PC-9 (cell line): Measurements from ENCODE around the gene SORBS1. TPM values are rescaled to one million over a fixed set of nuclear protein-coding genes. Genes with fewer than 3 reads are reported as not detected.
A peak's percentile ranks its signal among the peaks of the same experiment; 100 is the strongest.

Experiments used
- BruUV-seq: library from RNA; stranded (reverse); fragments of 400-500 nt; replicated peaks from 2 replicates; lab custom pipeline; 2021; lab: Mats Ljungman, UMichigan
- CTCF ChIA-PET: fragments of 300-600 bp; sonication (Branson Sonifier 250); formaldehyde crosslinking; loops from one replicate; lab custom pipeline; 2022; ENCODE audit warnings: antibody characterized with exemption; lab: Charles Lee
- POLR2A ChIA-PET: fragments of 300-600 bp; sonication (Branson Sonifier 250); formaldehyde crosslinking; loops from one replicate; lab custom pipeline; 2022; ENCODE audit warnings: antibody characterized with exemption; ENCODE audit not compliant: unreplicated experiment; lab: Charles Lee
- DNase-seq, 2 experiments: peaks; one replicate each; pipeline versions ENCODE4 v3.0.0 to v3.0.0-alpha.2; 2015 to 2022; ENCODE audit warnings: mixed read lengths in 1 of 2
- H2AFZ ChIP-seq: fragments of 200-600 bp; sonication (generic); 2 replicates; pipeline ENCODE4 v1.8.1; 2017; ENCODE audit warnings: antibody characterized with exemption
- H3F3A ChIP-seq: fragments of 200-600 bp; sonication (generic); 2 replicates; pipeline ENCODE4 v1.8.1; 2017; ENCODE audit warnings: antibody characterized with exemption, mild to moderate bottlenecking, low read depth; ENCODE audit not compliant: insufficient read depth
- H3K27ac ChIP-seq: fragments of 200-600 bp; sonication (generic); 2 replicates; pipeline ENCODE4 v1.6.1; 2016; ENCODE audit warnings: mixed run types
- H3K27me3 ChIP-seq: fragments of 200-600 bp; sonication (generic); 2 replicates; pipeline ENCODE4 v1.6.1; 2016; ENCODE audit warnings: low read depth, mixed run types; ENCODE audit not compliant: insufficient read depth
- H3K36me3 ChIP-seq: fragments of 200-600 bp; sonication (generic); 2 replicates; pipeline ENCODE4 v1.6.1; 2016; ENCODE audit warnings: low read depth, mixed run types
- H3K4me1 ChIP-seq: fragments of 200-600 bp; sonication (generic); replicated peaks from 2 replicates; pipeline ENCODE4 v1.6.1; 2016; ENCODE audit warnings: mixed run types; ENCODE audit not compliant: insufficient read depth
- H3K4me2 ChIP-seq: fragments of 200-600 bp; sonication (generic); 2 replicates; pipeline ENCODE4 v1.6.1; 2017; ENCODE audit warnings: mixed run types
- H3K4me3 ChIP-seq: fragments of 200-600 bp; sonication (generic); 2 replicates; pipeline ENCODE4 v1.6.1; 2016; ENCODE audit warnings: mixed run types
- H3K79me2 ChIP-seq: fragments of 200-600 bp; sonication (generic); 2 replicates; pipeline ENCODE4 v1.6.1; 2017; ENCODE audit warnings: low read depth, mixed run types
- H3K9me2 ChIP-seq: fragments of 200-600 bp; sonication (generic); 2 replicates; pipeline ENCODE4 v1.8.1; 2017; ENCODE audit warnings: mild to moderate bottlenecking; ENCODE audit not compliant: insufficient read depth
- H3K9me3 ChIP-seq: fragments of 200-600 bp; sonication (generic); 2 replicates; pipeline ENCODE4 v1.8.1; 2016; ENCODE audit warnings: low read depth; ENCODE audit not compliant: insufficient read depth
- H4K20me1 ChIP-seq: fragments of 200-600 bp; sonication (generic); 2 replicates; pipeline ENCODE4 v1.8.1; 2017; ENCODE audit not compliant: insufficient read depth
- EZH2 ChIP-seq: fragments of 200-600 bp; sonication (generic); IDR thresholded peaks from 2 replicates; pipeline ENCODE4 v1.8.0; 2017; ENCODE audit warnings: antibody characterized with exemption, low read depth
- intact Hi-C: fragments of 100-400 bp; cut with micrococcal nuclease; formaldehyde crosslinking; loops from one replicate; pipeline ENCODE4 v1.10.0; 2022; ENCODE audit not compliant: unreplicated experiment
- total RNA-seq: library from RNA; stranded (reverse); gene quantifications from 2 replicates; pipeline ENCODE4 v1.2.3, GENCODE V29; 2021
- TF ChIP-seq, protein P1 (sequence below): fragments of 200-600 bp; sonication (generic); conservative IDR thresholded peaks from 2 replicates; pipeline ENCODE4 v1.6.1; 2017; ENCODE audit warnings: mixed run types, antibody characterized with exemption, mild to moderate bottlenecking, moderate library complexity

SORBS1 gene
- total RNA-seq, 1 experiment from 2014 or later = 5.0 TPM

DNA sequence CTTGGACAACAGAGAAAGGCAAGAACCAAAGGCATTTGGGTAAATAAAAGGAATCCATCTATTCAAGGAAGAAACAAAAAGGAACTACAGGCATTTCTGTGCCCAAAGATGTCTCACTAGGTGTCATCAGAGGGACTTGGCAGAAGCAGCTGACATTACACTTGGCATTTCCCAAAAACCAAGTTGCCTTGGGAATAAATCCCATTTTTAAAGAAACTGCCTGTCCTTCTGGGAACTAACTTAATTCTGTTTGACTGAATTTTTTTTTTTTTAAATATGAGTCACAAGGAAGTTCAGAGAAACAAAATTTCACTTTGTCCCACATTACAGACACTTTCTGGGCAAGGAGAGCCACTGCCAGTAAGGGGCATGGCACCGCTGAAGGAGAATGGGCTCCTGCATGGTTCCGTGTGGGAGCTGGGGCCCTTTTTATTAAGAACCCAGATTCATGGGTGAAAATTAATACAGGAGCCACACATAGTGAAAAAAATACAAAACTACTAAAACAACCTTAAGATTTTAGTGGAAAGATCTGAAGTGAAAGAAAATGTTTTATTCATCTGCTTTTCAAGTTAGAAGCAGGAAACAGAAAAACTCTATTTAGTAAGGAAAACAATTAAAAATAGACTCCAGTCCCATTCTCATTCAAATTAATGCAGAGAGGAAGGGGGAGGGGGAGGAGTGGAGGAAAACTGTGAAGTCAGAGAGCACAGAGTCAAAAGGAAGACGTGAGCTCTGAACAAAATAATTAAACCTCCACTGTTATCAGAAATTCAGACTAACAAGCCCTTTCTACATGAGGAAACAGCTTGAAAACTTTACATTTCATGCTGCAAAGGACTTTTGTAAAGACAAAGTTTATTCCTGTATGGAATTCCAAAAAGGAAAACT lies 151.9 kb downstream of the SORBS1 start:
- Histone ChIP-seq H4K20me1 (no peaks in the 10 kb centered on the region), H3K27me3 (no peaks in the 10 kb centered on the region), H3K9me3 (no peaks in the 10 kb centered on the region), H3K79me2 (no peaks in the 10 kb centered on the region), H2AFZ (no peak overlapping the region), H3K36me3 (no peaks in the 10 kb centered on the region), H3K27ac (peak overlapping the region; percentile 100), H3K4me2 (peak overlapping the region; percentile 82), H3F3A (peaks cover 44% of the 10 kb centered on the region), H3K4me1 (peaks cover 54% of the 10 kb centered on the region), H3K9me2 (no peaks in the 10 kb centered on the region), H3K4me3 (peak overlapping the region; percentile 44; the same call in 1 of the 2 replicates)
- intact Hi-C loops = loop anchor here (1.0 to 2.0 kb wide), 2 partner anchors 15 to 142 kb away; no protein-coding TSS in a partner anchor
- TF ChIP-seq EZH2 = no peak
- TF ChIP-seq, protein P1, sequence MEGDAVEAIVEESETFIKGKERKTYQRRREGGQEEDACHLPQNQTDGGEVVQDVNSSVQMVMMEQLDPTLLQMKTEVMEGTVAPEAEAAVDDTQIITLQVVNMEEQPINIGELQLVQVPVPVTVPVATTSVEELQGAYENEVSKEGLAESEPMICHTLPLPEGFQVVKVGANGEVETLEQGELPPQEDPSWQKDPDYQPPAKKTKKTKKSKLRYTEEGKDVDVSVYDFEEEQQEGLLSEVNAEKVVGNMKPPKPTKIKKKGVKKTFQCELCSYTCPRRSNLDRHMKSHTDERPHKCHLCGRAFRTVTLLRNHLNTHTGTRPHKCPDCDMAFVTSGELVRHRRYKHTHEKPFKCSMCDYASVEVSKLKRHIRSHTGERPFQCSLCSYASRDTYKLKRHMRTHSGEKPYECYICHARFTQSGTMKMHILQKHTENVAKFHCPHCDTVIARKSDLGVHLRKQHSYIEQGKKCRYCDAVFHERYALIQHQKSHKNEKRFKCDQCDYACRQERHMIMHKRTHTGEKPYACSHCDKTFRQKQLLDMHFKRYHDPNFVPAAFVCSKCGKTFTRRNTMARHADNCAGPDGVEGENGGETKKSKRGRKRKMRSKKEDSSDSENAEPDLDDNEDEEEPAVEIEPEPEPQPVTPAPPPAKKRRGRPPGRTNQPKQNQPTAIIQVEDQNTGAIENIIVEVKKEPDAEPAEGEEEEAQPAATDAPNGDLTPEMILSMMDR = no peak; the same call in 1 of the 2 replicates
- DNase-seq = peak; percentile 23 to 82
- BruUV-seq = TSS peak; percentile 85
- CTCF ChIA-PET = interaction anchor here (0.7 to 0.9 kb wide), 4 partner anchors 21 to 262 kb away, joined by 3 to 7 read pairs (median 6); no protein-coding TSS in a partner anchor
- POLR2A ChIA-PET = interaction anchor here (0.6 kb wide), 1 partner anchor 714 kb away, joined by 4 read pairs; no protein-coding TSS in a partner anchor

DNA sequence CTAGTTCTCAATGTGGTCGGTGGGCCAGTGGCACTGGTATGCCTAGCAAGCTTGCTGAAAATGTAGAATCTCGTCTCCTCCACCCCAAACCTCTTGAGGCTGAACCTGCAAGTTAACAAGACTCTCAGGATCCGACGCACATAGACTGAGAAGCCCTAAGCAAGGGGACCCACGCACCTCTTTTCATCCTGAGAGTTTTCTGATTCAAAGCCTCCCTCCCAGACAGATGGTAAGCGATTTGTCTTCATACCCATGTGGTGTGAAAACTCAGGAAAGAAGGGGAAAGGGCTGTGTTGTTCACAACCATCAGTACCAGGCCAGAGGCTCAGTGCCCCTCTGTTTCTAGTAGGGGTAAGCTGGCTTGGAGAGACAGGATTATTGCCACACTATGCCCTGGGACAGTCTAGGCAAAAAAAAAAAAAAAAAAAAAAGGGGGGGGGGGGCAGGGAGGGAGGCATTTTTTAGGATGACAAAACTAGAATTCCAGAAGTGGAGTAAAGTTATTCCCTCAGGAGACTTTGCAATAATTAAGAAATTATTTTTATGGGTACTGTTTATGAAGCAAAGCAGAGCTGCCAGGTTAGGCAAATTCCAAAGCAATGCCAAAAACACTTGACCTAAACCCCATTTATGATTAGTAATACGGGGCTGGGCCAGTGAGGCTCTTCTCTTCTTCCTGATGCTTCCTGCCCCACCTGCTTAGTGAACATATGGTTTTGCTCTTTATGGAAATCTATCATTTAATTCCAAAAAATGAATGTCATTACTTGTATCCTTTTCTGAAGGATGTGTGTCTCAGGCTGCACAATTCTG lies 152.8 kb downstream of the SORBS1 start:
- H3K9me2 ChIP-seq = no peaks in the 10 kb centered on the region
- H3K4me3 ChIP-seq = peak overlapping the region; percentile 44; the same call in 1 of the 2 replicates
- TF ChIP-seq EZH2 = no peak
- TF ChIP-seq, protein P1 = no peak
- H3K79me2 ChIP-seq = no peaks in the 10 kb centered on the region
- BruUV-seq = TSS peak; percentile 66
- peak overlapping the region; percentile 82 for H3K4me2 ChIP-seq
- ChIA-PET POLR2A (no interaction called here), CTCF (interaction anchor here (0.7 to 0.9 kb wide), 4 partner anchors 22 to 263 kb away, joined by 3 to 7 read pairs (median 6); no protein-coding TSS in a partner anchor)
- peaks cover 44% of the 10 kb centered on the region for H3F3A ChIP-seq
- intact Hi-C loops = loop anchor here (1.0 to 2.0 kb wide), 2 partner anchors 14 to 142 kb away; no protein-coding TSS in a partner anchor
- H3K4me1 ChIP-seq = peaks cover 54% of the 10 kb centered on the region
- H3K27me3 ChIP-seq = no peaks in the 10 kb centered on the region
- DNase-seq = peak; percentile 43 to 93
- no peak overlapping the region for H2AFZ ChIP-seq
- no peaks in the 10 kb centered on the region for H3K9me3 ChIP-seq
- peak overlapping the region; percentile 100 for H3K27ac ChIP-seq
- H3K36me3 ChIP-seq = no peaks in the 10 kb centered on the region
- no peaks in the 10 kb centered on the region for H4K20me1 ChIP-seq

DNA sequence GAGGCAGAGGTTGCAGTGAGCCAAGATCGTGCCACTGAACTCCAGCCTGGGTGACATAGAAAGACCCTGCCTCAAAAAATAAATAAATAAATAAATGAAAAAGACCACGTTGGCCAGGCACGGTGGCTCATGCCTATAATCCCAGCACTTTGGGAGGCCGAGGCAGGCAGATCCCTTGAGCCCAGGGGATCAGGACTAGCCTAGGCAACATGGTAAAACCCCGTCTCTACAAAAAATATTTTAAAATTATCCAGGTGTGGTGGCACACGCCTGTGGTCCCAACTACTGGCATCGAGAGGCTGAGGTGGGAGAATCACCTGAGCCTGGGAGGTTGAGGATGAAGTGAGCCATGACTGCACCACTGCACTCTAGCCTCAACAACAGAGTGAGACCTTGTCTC lies 153.6 kb downstream of the SORBS1 start:
- ChIA-PET CTCF (no interaction called here), POLR2A (interaction anchor here (0.6 kb wide), 1 partner anchor 1937 kb away, joined by 4 read pairs; no protein-coding TSS in a partner anchor)
- no peaks in the 10 kb centered on the region for H3K9me3 ChIP-seq
- no peaks in the 10 kb centered on the region for H3K79me2 ChIP-seq
- intact Hi-C loops = no loop called here
- H3K9me2 ChIP-seq = no peaks in the 10 kb centered on the region
- H3K27me3 ChIP-seq = no peaks in the 10 kb centered on the region
- no peak overlapping the region for H2AFZ ChIP-seq
- no peak overlapping the region for H3K4me3 ChIP-seq
- DNase-seq = no peak
- H3K27ac ChIP-seq = peak overlapping the region; percentile 100
- H3K4me1 ChIP-seq = peaks cover 54% of the 10 kb centered on the region
- peak overlapping the region; percentile 82 for H3K4me2 ChIP-seq
- BruUV-seq = no TSS peak
- H3K36me3 ChIP-seq = no peaks in the 10 kb centered on the region
- no peaks in the 10 kb centered on the region for H4K20me1 ChIP-seq
- peaks cover 44% of the 10 kb centered on the region for H3F3A ChIP-seq
- TF ChIP-seq, protein P1 = no peak
- TF ChIP-seq EZH2 = no peak
